K562 treated with DMSO at 1 percent for 4 hours (cell line): ENCODE results near the gene UBXN6. TPM values are rescaled to one million over a fixed set of nuclear protein-coding genes. Genes with fewer than 3 reads are reported as not detected.

Experiments
- total RNA-seq: library from RNA; unstranded; fragments of 300-600 nt; gene quantifications from 2 replicates; pipeline ENCODE4 v1.2.3, GENCODE V29; 2022; ENCODE audit not compliant: insufficient read depth

UBXN6 gene
- 120 and 153 TPM in 2 replicates for total RNA-seq

GRCh38 chr19:4457654-4458395, at the start of gene UBXN6:
UBXN6 (minus strand) TSS chr19:4457794; CDS start chr19:4457697, 97 bp downstream.

GRCh38 chr19:4472174-4472974, 14.8 kb upstream of the UBXN6 start, which contains the start of gene HDGFL2:
HDGFL2 (plus strand) TSS chr19:4472297; CDS start chr19:4472351, 54 bp downstream.

GRCh38 chr19:4402171-4403004, 55.2 kb downstream of the UBXN6 start, which contains the start of gene CHAF1A:
CHAF1A (plus strand) TSS chr19:4402640; CDS start chr19:4402763, 123 bp downstream.

GRCh38 chr19:4400135-4400936, 57.3 kb downstream of the UBXN6 start, which contains the start of gene SH3GL1:
SH3GL1 (minus strand) TSS chr19:4400547; CDS start chr19:4400368, 179 bp downstream.

Other genes with a start within 250 kb of the UBXN6 start
- gene EBI3, start 228.3 kb downstream of the UBXN6 start, total RNA-seq, result 0.85 TPM in 1 of 2 replicates, not detected in the other
- 25.6 and 27.0 TPM in 2 replicates for gene YJU2, start 210.7 kb downstream of the UBXN6 start, total RNA-seq
- gene SHD, start 178.5 kb downstream of the UBXN6 start, total RNA-seq, result 0.55 and 1.1 TPM in 2 replicates
- gene TMIGD2, start 155.4 kb downstream of the UBXN6 start, total RNA-seq, result not detected in 2 replicates
- gene FSD1, start 153.2 kb downstream of the UBXN6 start, total RNA-seq, result 0.74 and 0.93 TPM in 2 replicates
- 0.70 and 0.85 TPM in 2 replicates for gene STAP2, start 119.0 kb downstream of the UBXN6 start, total RNA-seq
- 12.9 and 15.1 TPM in 2 replicates for gene MPND, start 114.2 kb downstream of the UBXN6 start, total RNA-seq
- 77.3 and 84.6 TPM in 2 replicates for gene SH3GL1, start 57.2 kb downstream of the UBXN6 start, total RNA-seq
- gene CHAF1A, start 55.2 kb downstream of the UBXN6 start, total RNA-seq, result 58.3 and 66.5 TPM in 2 replicates
- gene HDGFL2, start 14.5 kb upstream of the UBXN6 start, total RNA-seq, result 38.3 and 46.6 TPM in 2 replicates
- 0.22 and 0.23 TPM in 2 replicates for gene PLIN4, start 60.7 kb upstream of the UBXN6 start, total RNA-seq
- 1.2 TPM in 1 of 2 replicates, not detected in the other for gene PLIN5, start 77.4 kb upstream of the UBXN6 start, total RNA-seq
- 15.1 and 16.1 TPM in 2 replicates for gene LRG1, start 82.2 kb upstream of the UBXN6 start, total RNA-seq
- 2.4 and 3.2 TPM in 2 replicates for gene SEMA6B, start 101.9 kb upstream of the UBXN6 start, total RNA-seq
- 8.1 and 10.6 TPM in 2 replicates for gene TNFAIP8L1, start 181.7 kb upstream of the UBXN6 start, total RNA-seq
- 316 and 369 TPM in 2 replicates for gene MYDGF, start 212.5 kb upstream of the UBXN6 start, total RNA-seq